HepG2 (cell line): ENCODE measurements around the gene FAM43A. TPM values are rescaled to one million over a fixed set of nuclear protein-coding genes. Genes with fewer than 3 reads are reported as not detected.

ENCODE experiments used
- ATAC-seq: fragments of 200-7000 bp; cut with Tn5 transposase; 3 replicates; pipeline ENCODE4 v1.9.1; 2020; ENCODE audit warnings: mild to moderate bottlenecking, moderate library complexity
- BruUV-seq: library from RNA; stranded (reverse); fragments of 400-500 nt; replicated peaks from 2 replicates; lab custom pipeline; 2021; lab: Mats Ljungman, UMichigan
- CTCF ChIA-PET: fragments of 300-600 bp; formaldehyde crosslinking; extraction: SDS; loops from one replicate; lab custom pipeline; 2021; ENCODE audit warnings: low total read pairs, inconsistent platforms, low intra/inter-chr PET ratio; lab: Yijun Ruan, JAX
- POLR2A ChIA-PET: fragments of 350-600 bp; sonication (Branson Sonifier 250); formaldehyde crosslinking; loops from one replicate; lab custom pipeline; 2020; ENCODE audit warnings: antibody characterized with exemption, inconsistent platforms; lab: Yijun Ruan, JAX
- DNase-seq: peaks from one replicate; pipeline ENCODE4 v3.0.0-alpha.2; 2015; ENCODE audit warnings: low spot score
- FAIRE-seq: peaks from 3 replicates; lab custom pipeline; 2011; peaks lifted over from hg19 to GRCh38; lab: Jason Lieb, UNC
- H2AFZ ChIP-seq: one replicate; pipeline ENCODE4 v1.6.1; 2011; ENCODE audit warnings: low read length, inconsistent platforms
- H3K27ac ChIP-seq: fragments of 300-600 bp; 3 replicates; pipeline ENCODE4 v1.8.0; 2011; ENCODE audit warnings: mixed run types, mild to moderate bottlenecking, mixed read lengths, low read length, inconsistent platforms; ENCODE audit not compliant: insufficient read depth; ENCODE audit errors: extremely low read length
- H3K27me3 ChIP-seq, 2 experiments: fragments of 200-600 bp in 1 of 2; 2 replicates in 1 of 2; 3 replicates in 1 of 2; pipeline versions ENCODE4 v1.6.0 to v1.8.0; 2011; ENCODE audit warnings: low read length in 2 of 2, mild to moderate bottlenecking in 2 of 2, moderate library complexity in 2 of 2, inconsistent platforms in 1 of 2; ENCODE audit not compliant: insufficient read depth in 2 of 2, control insufficient read depth in 1 of 2
- H3K36me3 ChIP-seq, 2 experiments: fragments of 200-600 bp in 1 of 2; replicated peaks in 1 of 2; 2 replicates in 1 of 2; 3 replicates in 1 of 2; pipeline versions ENCODE4 v1.5.1 to v1.8.0; 2011; ENCODE audit warnings: low read length in 2 of 2, inconsistent platforms in 1 of 2; ENCODE audit not compliant: insufficient read depth in 2 of 2, control insufficient read depth in 1 of 2
- H3K4me1 ChIP-seq: 2 replicates; pipeline ENCODE4 v1.5.1; 2012; ENCODE audit warnings: low read length, inconsistent platforms; ENCODE audit not compliant: insufficient read depth
- H3K4me2 ChIP-seq: 2 replicates; pipeline ENCODE4 v1.6.0; 2011; ENCODE audit warnings: low read depth, low read length, inconsistent platforms
- H3K4me3 ChIP-seq, 3 experiments: fragments of 200-600 bp in 1 of 3; sonication (generic), shearing (Covaris generic) in 1 of 3; replicated peaks in 1 of 3; 2 replicates each; pipeline ENCODE4 v1.5.1; 2011 to 2016; ENCODE audit warnings: low read length in 3 of 3, inconsistent platforms in 2 of 3, low read depth in 2 of 3, mild to moderate bottlenecking in 2 of 3, control low read depth in 1 of 3, mixed read lengths in 1 of 3; ENCODE audit not compliant: insufficient read depth in 1 of 3
- H3K79me2 ChIP-seq: one replicate; pipeline ENCODE4 v1.6.1; 2011; ENCODE audit warnings: low read length, inconsistent platforms; ENCODE audit not compliant: insufficient read depth
- H3K9ac ChIP-seq: 2 replicates; pipeline ENCODE4 v1.6.0; 2011; ENCODE audit warnings: mild to moderate bottlenecking, low read depth, low read length, inconsistent platforms; ENCODE audit not compliant: insufficient read depth
- H3K9me3 ChIP-seq: 2 replicates; pipeline ENCODE4 v1.5.1; 2012; ENCODE audit warnings: mild to moderate bottlenecking, low read length
- H4K20me1 ChIP-seq: 2 replicates; pipeline ENCODE4 v1.6.0; 2011; ENCODE audit warnings: inconsistent platforms, mild to moderate bottlenecking, low read length, moderate library complexity; ENCODE audit not compliant: insufficient read depth
- MED8 ChIP-seq: sonication (generic); formaldehyde crosslinking; IDR thresholded peaks from 2 replicates; pipeline ENCODE4 v1.8.1; 2023; ENCODE audit warnings: mild to moderate bottlenecking, missing genetic modification reagents; ENCODE audit not compliant: insufficient replicate concordance
- MIXL1 ChIP-seq: IDR thresholded peaks from 2 replicates; pipeline ENCODE4 v1.6.1; 2016
- MTA1 ChIP-seq: sonication (generic); formaldehyde crosslinking; IDR thresholded peaks from 2 replicates; pipeline ENCODE4 v1.4.0; 2020; ENCODE audit warnings: missing genetic modification reagents, mild to moderate bottlenecking, borderline replicate concordance
- RCOR2 ChIP-seq: IDR thresholded peaks from 2 replicates; pipeline ENCODE4 v1.6.1; 2016; ENCODE audit warnings: missing biosample characterization, missing genetic modification reagents
- SMC3 ChIP-seq: IDR thresholded peaks from 2 replicates; pipeline ENCODE4 v1.6.1; 2011; ENCODE audit warnings: low read length, improper control_type of control experiment
- ZKSCAN8 ChIP-seq: IDR thresholded peaks from 2 replicates; pipeline ENCODE4 v1.6.1; 2016; ENCODE audit warnings: borderline replicate concordance, missing genetic modification reagents, missing compliant biosample characterization
- WGBS: methylation state at CpG from one replicate; pipeline ENCODE4 v1.1.6; 2017; ENCODE audit warnings: low lambda C conversion rate; 5-methylcytosine and 5-hydroxymethylcytosine counted together
- in situ Hi-C: cut with HindIII; loops from 2 replicates; pipeline ENCODE4 v1.10.0; 2017; ENCODE audit warnings: low pct_unique_long_range_greater_than_20kb; ENCODE audit not compliant: extremely low pct_ligation_motif_present
- intact Hi-C: fragments of 100-400 bp; cut with micrococcal nuclease; formaldehyde crosslinking; loops from one replicate; pipeline ENCODE4 v1.10.0; 2022; ENCODE audit not compliant: unreplicated experiment
- polyA plus RNA-seq, 8 experiments: library from polyadenylated mRNA; depleted of rRNA in 3 of 8; stranded (reverse) in 7 of 8; unstranded in 1 of 8; fragments of >200 nt; fragmentation: Illumina TruSeq in 4 of 8; extraction: Trizol in 4 of 8; gene quantifications; 2 replicates each; pipeline versions ENCODE4 v1.2.1 to v1.2.3, GENCODE V29; 2011 to 2016; ENCODE audit warnings: low read depth in 4 of 8, missing spikeins in 1 of 8, mixed read lengths in 1 of 8; ENCODE audit not compliant: insufficient read depth in 1 of 8
- total RNA-seq, 5 experiments: library from RNA; depleted of rRNA; stranded (reverse); fragments of >200 nt; fragmentation: Illumina TruSeq; extraction: Trizol; gene quantifications; 2 replicates each; pipeline ENCODE4 v1.2.3, GENCODE V29; 2016; ENCODE audit warnings: low read depth in 1 of 5
- TF ChIP-seq, protein P1 (sequence below): sonication (generic); formaldehyde crosslinking; IDR thresholded peaks from 2 replicates; pipeline ENCODE4 v1.9.0; 2021; ENCODE audit warnings: missing genetic modification reagents, borderline replicate concordance

FAM43A gene
- total and polyA plus RNA-seq, 2 of the 13 experiments (the other 11 are each of a cell fraction or from before 2014, with no cell fraction given) = 0.91 to 1.8 TPM

- no peak for DNase-seq
- H3K4me2 ChIP-seq = no peak overlapping the region; the same call in 1 of the 2 replicates
- no peaks in the 10 kb centered on the region for H3K9me3 ChIP-seq
- CTCF ChIA-PET = no interaction called here
- no peak for TF ChIP-seq MED8 (CRISPR knock-in tag)
- no peak for TF ChIP-seq RCOR2 (CRISPR knock-in tag)
- TF ChIP-seq MIXL1 = no peak
- no peak for TF ChIP-seq ZKSCAN8 (CRISPR knock-in tag)
- TF ChIP-seq, protein P1, sequence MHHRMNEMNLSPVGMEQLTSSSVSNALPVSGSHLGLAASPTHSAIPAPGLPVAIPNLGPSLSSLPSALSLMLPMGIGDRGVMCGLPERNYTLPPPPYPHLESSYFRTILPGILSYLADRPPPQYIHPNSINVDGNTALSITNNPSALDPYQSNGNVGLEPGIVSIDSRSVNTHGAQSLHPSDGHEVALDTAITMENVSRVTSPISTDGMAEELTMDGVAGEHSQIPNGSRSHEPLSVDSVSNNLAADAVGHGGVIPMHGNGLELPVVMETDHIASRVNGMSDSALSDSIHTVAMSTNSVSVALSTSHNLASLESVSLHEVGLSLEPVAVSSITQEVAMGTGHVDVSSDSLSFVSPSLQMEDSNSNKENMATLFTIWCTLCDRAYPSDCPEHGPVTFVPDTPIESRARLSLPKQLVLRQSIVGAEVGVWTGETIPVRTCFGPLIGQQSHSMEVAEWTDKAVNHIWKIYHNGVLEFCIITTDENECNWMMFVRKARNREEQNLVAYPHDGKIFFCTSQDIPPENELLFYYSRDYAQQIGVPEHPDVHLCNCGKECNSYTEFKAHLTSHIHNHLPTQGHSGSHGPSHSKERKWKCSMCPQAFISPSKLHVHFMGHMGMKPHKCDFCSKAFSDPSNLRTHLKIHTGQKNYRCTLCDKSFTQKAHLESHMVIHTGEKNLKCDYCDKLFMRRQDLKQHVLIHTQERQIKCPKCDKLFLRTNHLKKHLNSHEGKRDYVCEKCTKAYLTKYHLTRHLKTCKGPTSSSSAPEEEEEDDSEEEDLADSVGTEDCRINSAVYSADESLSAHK = no peak
- no peak for TF ChIP-seq MTA1 (CRISPR knock-in tag)
- TF ChIP-seq SMC3 = no peak
- TF ChIP-seq, all 625 proteins: peak for 0
- intact Hi-C loops = loop anchor here (2.0 kb wide), 1 partner anchor 587 kb away; no protein-coding TSS in a partner anchor
- peaks cover 43% of the 10 kb centered on the region for H3K4me1 ChIP-seq
- peaks cover 19% of the 10 kb centered on the region for H3K79me2 ChIP-seq
- 42% methylated on average over 2 of the region's 3 CpGs for WGBS
- no peak overlapping the region for H3K4me3 ChIP-seq
- ATAC-seq = no peak
- H3K9ac ChIP-seq = no peak overlapping the region
- H3K36me3 ChIP-seq = peaks cover 2 to 6% of the 10 kb centered on the region in 2 experiments; a peak in 4 of 5 replicates
- no peak overlapping the region for H3K27ac ChIP-seq
- H2AFZ ChIP-seq = no peak overlapping the region
- BruUV-seq = no TSS peak
- POLR2A ChIA-PET = interaction anchor here (1.5 kb wide), 1 partner anchor 9 kb away, joined by 3 read pairs; no protein-coding TSS in a partner anchor
- H3K27me3 ChIP-seq = peaks cover 0 to 3% of the 10 kb centered on the region in 2 experiments; a peak in 1 of 5 replicates
- in situ Hi-C loops = loop anchor here (5.0 kb wide), 1 partner anchor 584 kb away; no protein-coding TSS in a partner anchor
- no peak for FAIRE-seq
- H4K20me1 ChIP-seq = no peaks in the 10 kb centered on the region
Observed at GRCh38 chr3:194673761-194674160, 11.9 kb upstream of the FAM43A start.
